ENCODE results near the gene TM9SF1. TPM values are rescaled to one million over a fixed set of nuclear protein-coding genes. Genes with fewer than 3 reads are reported as not detected.

The TM9SF1 gene
- total RNA-seq, 1 donor from 2014 or later: 37.3 TPM

DNA sequence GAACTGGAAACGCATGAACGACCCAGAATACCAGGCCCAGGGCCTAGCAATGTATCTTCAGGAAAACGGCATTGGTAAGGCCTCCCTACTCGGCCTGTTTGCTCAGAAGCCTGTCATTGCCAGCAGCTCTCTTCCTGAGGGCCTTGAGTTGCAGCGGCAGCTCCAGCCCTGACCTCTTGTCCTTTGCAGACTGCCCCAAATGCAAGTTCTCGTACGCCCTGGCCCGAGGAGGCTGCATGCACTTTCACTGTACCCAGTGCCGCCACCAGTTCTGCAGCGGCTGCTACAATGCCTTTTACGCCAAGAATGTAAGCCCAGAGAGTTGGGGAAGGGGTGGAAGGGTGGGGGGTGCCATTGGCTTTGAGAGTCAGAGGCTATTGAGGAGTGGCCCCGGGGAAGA, 37.9 kb downstream of the TM9SF1 start:
- Histone ChIP-seq H3K36me3 (peaks cover 0 to 57% of the 10 kb centered on the region in 2 donors), H3K9me3 (no peaks in the 10 kb centered on the region), H3K27me3 (no peaks in the 10 kb centered on the region), H3K4me3 (no peak overlapping the region), H3K27ac (no peak overlapping the region), H3K4me1 (peaks cover 13% of the 10 kb centered on the region)
- intact Hi-C loops (cut with DNase I): no loop called here
- DNase-seq (ENCODE audit: extremely low spot score in 2 of 2): no peak
- TF ChIP-seq POLR2A (IDR thresholded peaks at IDR 0.05) (no peak), POLR2AphosphoS5 (IDR thresholded peaks at IDR 0.05; ENCODE audit: insufficient read depth in 1 of 2, low read depth in 1 of 2) (no peak)
- TF ChIP-seq, protein P1, sequence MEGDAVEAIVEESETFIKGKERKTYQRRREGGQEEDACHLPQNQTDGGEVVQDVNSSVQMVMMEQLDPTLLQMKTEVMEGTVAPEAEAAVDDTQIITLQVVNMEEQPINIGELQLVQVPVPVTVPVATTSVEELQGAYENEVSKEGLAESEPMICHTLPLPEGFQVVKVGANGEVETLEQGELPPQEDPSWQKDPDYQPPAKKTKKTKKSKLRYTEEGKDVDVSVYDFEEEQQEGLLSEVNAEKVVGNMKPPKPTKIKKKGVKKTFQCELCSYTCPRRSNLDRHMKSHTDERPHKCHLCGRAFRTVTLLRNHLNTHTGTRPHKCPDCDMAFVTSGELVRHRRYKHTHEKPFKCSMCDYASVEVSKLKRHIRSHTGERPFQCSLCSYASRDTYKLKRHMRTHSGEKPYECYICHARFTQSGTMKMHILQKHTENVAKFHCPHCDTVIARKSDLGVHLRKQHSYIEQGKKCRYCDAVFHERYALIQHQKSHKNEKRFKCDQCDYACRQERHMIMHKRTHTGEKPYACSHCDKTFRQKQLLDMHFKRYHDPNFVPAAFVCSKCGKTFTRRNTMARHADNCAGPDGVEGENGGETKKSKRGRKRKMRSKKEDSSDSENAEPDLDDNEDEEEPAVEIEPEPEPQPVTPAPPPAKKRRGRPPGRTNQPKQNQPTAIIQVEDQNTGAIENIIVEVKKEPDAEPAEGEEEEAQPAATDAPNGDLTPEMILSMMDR (IDR thresholded peaks at IDR 0.05): no peak

DNA sequence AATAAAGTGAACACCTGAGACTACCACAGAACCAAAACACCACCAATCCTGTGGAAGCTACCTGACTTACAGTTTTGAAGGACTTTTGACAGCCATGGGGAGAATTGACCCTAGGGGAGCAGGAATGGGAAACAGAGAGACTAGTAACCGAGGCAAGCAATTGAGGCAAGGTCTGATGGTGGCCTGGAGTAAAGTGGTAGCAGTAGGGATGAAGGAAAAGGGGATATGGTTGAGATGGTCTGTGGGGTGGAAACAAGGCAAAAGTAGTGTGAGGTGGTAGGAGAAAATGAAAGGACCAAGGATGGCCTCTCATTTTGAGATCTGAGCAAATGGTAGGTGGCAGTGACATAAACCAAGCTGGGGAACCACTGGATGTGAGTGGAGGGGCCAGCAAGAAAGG, 38.4 kb downstream of the TM9SF1 start:
- no peaks in the 10 kb centered on the region for H3K27me3 ChIP-seq
- TF ChIP-seq POLR2A (IDR thresholded peaks at IDR 0.05): no peak
- TF ChIP-seq, protein P1 (IDR thresholded peaks at IDR 0.05): no peak
- TF ChIP-seq POLR2AphosphoS5 (IDR thresholded peaks at IDR 0.05; ENCODE audit: insufficient read depth in 1 of 2, low read depth in 1 of 2): no peak
- no peak overlapping the region for H3K27ac ChIP-seq
- intact Hi-C loops (cut with DNase I): no loop called here
- no peak for DNase-seq (ENCODE audit: extremely low spot score in 2 of 2)
- no peak overlapping the region for H3K4me3 ChIP-seq
- peaks cover 9% of the 10 kb centered on the region for H3K4me1 ChIP-seq
- H3K36me3 ChIP-seq: peaks cover 0 to 62% of the 10 kb centered on the region in 2 donors
- no peaks in the 10 kb centered on the region for H3K9me3 ChIP-seq

DNA sequence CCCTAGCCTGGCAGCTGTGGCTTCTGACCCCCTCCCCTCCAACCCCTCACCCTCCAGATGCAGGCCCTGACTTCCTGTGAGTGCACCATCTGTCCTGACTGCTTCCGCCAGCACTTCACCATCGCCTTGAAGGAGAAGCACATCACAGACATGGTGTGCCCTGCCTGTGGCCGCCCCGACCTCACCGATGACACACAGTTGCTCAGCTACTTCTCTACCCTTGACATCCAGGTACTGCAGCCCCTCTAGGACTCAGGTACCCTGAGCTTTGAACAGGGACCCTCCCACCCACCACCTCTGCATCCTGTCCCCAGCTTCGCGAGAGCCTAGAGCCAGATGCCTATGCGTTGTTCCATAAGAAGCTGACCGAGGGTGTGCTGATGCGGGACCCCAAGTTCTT, 40.1 kb downstream of the TM9SF1 start:
- intact Hi-C loops (cut with DNase I): no loop called here
- Histone ChIP-seq H3K36me3 (peaks cover 0 to 79% of the 10 kb centered on the region in 2 donors), H3K27me3 (no peaks in the 10 kb centered on the region), H3K27ac (no peak overlapping the region), H3K9me3 (no peaks in the 10 kb centered on the region), H3K4me3 (no peak overlapping the region), H3K4me1 (no peaks in the 10 kb centered on the region)
- TF ChIP-seq, protein P1 (IDR thresholded peaks at IDR 0.05): no peak
- no peak for TF ChIP-seq POLR2A (IDR thresholded peaks at IDR 0.05)
- no peak for TF ChIP-seq POLR2AphosphoS5 (IDR thresholded peaks at IDR 0.05; ENCODE audit: insufficient read depth in 1 of 2, low read depth in 1 of 2)
- DNase-seq (ENCODE audit: extremely low spot score in 2 of 2): no peak

DNA sequence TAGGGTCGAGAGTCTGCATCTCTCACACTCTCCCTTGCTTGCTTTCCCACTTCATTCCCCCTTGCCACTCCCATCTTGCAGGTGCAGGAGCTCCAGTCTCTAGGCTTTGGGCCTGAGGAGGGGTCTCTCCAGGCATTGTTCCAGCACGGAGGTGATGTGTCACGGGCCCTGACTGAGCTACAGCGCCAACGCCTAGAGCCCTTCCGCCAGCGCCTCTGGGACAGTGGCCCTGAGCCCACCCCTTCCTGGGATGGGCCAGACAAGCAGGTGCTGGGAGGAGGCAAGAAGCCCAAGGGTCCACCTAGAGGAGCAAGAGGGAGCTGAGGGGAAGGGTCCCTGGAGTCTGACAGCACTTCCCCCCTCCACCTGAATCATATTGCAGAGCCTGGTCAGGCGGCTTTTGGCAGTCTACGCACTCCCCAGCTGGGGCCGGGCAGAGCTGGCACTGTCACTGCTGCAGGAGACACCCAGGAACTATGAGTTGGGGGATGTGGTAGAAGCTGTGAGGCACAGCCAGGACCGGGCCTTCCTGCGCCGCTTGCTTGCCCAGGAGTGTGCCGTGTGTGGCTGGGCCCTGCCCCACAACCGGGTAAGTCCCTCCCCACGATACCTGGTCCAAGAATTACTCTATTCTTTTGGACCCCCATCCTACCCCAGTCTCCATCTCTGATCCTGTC, 43.7 kb downstream of the TM9SF1 start:
- Histone ChIP-seq H3K27ac (no peak overlapping the region), H3K27me3 (no peaks in the 10 kb centered on the region), H3K4me3 (no peak overlapping the region), H3K4me1 (peaks cover 17% of the 10 kb centered on the region), H3K36me3 (peaks cover 0 to 72% of the 10 kb centered on the region in 2 donors), H3K9me3 (no peaks in the 10 kb centered on the region)
- TF ChIP-seq, protein P1 (IDR thresholded peaks at IDR 0.05): no peak
- TF ChIP-seq POLR2A (IDR thresholded peaks at IDR 0.05) (no peak), POLR2AphosphoS5 (IDR thresholded peaks at IDR 0.05; ENCODE audit: insufficient read depth in 1 of 2, low read depth in 1 of 2) (no peak)
- intact Hi-C loops (cut with DNase I): no loop called here
- no peak for DNase-seq (ENCODE audit: extremely low spot score in 2 of 2)

DNA sequence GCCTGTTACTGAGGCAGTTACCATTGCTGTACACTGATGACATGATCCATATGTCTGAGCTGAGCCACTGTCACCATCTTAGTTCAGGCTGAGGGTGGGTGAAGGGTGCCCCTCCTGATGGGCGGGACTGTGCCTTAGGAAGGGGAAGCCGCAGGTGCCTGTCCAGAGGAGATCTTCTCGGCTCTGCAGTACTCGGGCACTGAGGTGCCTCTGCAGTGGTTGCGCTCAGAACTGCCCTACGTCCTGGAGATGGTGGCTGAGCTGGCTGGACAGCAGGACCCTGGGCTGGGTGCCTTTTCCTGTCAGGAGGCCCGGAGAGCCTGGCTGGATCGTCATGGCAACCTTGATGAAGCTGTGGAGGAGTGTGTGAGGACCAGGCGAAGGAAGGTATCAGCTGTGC, 44.2 kb downstream of the TM9SF1 start:
- TF ChIP-seq POLR2AphosphoS5 (IDR thresholded peaks at IDR 0.05; ENCODE audit: insufficient read depth in 1 of 2, low read depth in 1 of 2) (no peak), POLR2A (IDR thresholded peaks at IDR 0.05) (no peak)
- TF ChIP-seq, protein P1 (IDR thresholded peaks at IDR 0.05): no peak
- Histone ChIP-seq H3K36me3 (peaks cover 0 to 67% of the 10 kb centered on the region in 2 donors), H3K27me3 (no peaks in the 10 kb centered on the region), H3K4me1 (peaks cover 20% of the 10 kb centered on the region), H3K4me3 (no peak overlapping the region), H3K27ac (no peak overlapping the region), H3K9me3 (no peaks in the 10 kb centered on the region)
- intact Hi-C loops (cut with DNase I): no loop called here
- DNase-seq (ENCODE audit: extremely low spot score in 2 of 2): no peak
